ENCODE results near the gene SLC49A3.
"Not testable (repeated sequence)": the region's sequence is repeated elsewhere in the genome, so short reads cannot be mapped to it uniquely, and the experiment has no call there.

DNA sequence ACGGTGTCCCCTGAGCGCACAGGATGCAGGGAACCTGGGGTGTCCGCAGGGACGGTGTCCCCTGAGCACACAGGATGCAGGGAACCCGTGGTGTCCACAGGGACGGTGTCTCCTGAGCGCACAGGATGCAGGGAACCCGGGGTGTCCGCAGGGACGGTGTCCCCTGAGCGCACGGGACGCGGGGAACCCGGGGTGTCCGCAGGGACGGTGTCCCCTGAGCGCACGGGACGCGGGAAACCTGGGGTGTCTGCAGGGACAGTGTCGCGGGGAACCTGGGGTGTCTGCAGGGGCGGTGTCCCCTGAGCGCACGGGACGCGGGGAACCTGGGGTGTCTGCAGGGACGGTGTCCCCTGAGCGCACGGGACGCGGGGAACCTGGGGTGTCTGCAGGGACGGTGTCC, 47.6 kb upstream of the SLC49A3 start:
- TF ChIP-seq, protein P1, sequence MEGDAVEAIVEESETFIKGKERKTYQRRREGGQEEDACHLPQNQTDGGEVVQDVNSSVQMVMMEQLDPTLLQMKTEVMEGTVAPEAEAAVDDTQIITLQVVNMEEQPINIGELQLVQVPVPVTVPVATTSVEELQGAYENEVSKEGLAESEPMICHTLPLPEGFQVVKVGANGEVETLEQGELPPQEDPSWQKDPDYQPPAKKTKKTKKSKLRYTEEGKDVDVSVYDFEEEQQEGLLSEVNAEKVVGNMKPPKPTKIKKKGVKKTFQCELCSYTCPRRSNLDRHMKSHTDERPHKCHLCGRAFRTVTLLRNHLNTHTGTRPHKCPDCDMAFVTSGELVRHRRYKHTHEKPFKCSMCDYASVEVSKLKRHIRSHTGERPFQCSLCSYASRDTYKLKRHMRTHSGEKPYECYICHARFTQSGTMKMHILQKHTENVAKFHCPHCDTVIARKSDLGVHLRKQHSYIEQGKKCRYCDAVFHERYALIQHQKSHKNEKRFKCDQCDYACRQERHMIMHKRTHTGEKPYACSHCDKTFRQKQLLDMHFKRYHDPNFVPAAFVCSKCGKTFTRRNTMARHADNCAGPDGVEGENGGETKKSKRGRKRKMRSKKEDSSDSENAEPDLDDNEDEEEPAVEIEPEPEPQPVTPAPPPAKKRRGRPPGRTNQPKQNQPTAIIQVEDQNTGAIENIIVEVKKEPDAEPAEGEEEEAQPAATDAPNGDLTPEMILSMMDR (conservative IDR thresholded peaks at IDR 0.05; ENCODE audit: low read length): not testable (repeated sequence)
- not testable (repeated sequence) for TF ChIP-seq EZH2phosphoT487 (IDR thresholded peaks at IDR 0.05; ENCODE audit: borderline replicate concordance, low read depth, low read length)
